Activated CD8-positive, alpha-beta T cell treated with anti-CD3 and anti-CD28 coated beads for 36 hours (primary cell): ENCODE results near the gene HORMAD2. TPM values are rescaled to one million over a fixed set of nuclear protein-coding genes. Genes with fewer than 3 reads are reported as not detected.
A peak's percentile ranks its signal among the peaks of the same experiment; 100 is the strongest.

ENCODE experiments used
- ATAC-seq: fragments of 200-7000 bp; cut with Tn5 transposase; one replicate; pipeline ENCODE4 v1.10.0; 2021; ENCODE audit warnings: mild to moderate bottlenecking, moderate library complexity
- CTCF ChIA-PET: fragments of 350-600 bp; sonication (Branson Sonifier 250); formaldehyde crosslinking; loops from one replicate; lab custom pipeline; 2021; ENCODE audit warnings: antibody characterized with exemption; lab: Charles Lee
- POLR2A ChIA-PET: fragments of 350-600 bp; sonication (Branson Sonifier 250); formaldehyde crosslinking; loops from one replicate; lab custom pipeline; 2021; ENCODE audit warnings: antibody characterized with exemption; lab: Charles Lee
- DNase-seq: peaks from one replicate; pipeline ENCODE4 v3.0.0-alpha.2; 2020
- H3K27ac Mint-ChIP-seq: one replicate; pipeline ENCODE4 v1.8.0; 2021; ENCODE audit warnings: mild to moderate bottlenecking, mixed read lengths
- H3K27me3 Mint-ChIP-seq: one replicate; pipeline ENCODE4 v1.8.0; 2021; ENCODE audit warnings: mixed read lengths
- H3K36me3 Mint-ChIP-seq: one replicate; pipeline ENCODE4 v1.8.0; 2021; ENCODE audit warnings: low read depth, mixed read lengths
- H3K4me1 Mint-ChIP-seq: one replicate; pipeline ENCODE4 v1.8.0; 2021; ENCODE audit warnings: low read depth, mixed read lengths
- H3K4me3 Mint-ChIP-seq: one replicate; pipeline ENCODE4 v1.8.0; 2021; ENCODE audit warnings: mild to moderate bottlenecking, moderate library complexity, mixed read lengths
- H3K9me3 Mint-ChIP-seq: one replicate; pipeline ENCODE4 v1.8.0; 2021; ENCODE audit warnings: mixed read lengths
- CTCF ChIP-seq: fragments of 200-600 bp; IDR thresholded peaks from one replicate; pipeline ENCODE4 v1.8.0; 2022; ENCODE audit warnings: antibody characterized with exemption, mild to moderate bottlenecking
- intact Hi-C: fragments of 100-400 bp; cut with micrococcal nuclease; formaldehyde crosslinking; loops from one replicate; pipeline ENCODE4 v1.10.0; 2022
- total RNA-seq, 2 experiments: library from RNA; stranded (reverse); gene quantifications; one replicate each; pipeline ENCODE4 v1.2.3, GENCODE V29; 2021

Gene HORMAD2
- total RNA-seq, 2 experiments from 2014 or later: not detected

GRCh38 chr22:30190574-30190973 is 110.3 kb downstream of the HORMAD2 start:
- peaks cover 1% of the 10 kb centered on the region for H3K9me3 Mint-ChIP-seq
- no peaks in the 10 kb centered on the region for H3K36me3 Mint-ChIP-seq
- peaks cover 69% of the 10 kb centered on the region for H3K4me1 Mint-ChIP-seq
- ChIA-PET CTCF (interaction anchor here (1.3 to 3.7 kb wide), 4 partner anchors 9 to 73 kb away, joined by 3 to 16 read pairs (median 4); no protein-coding TSS in a partner anchor), POLR2A (interaction anchor here (1.8 kb wide), 1 partner anchor 83 kb away, joined by 4 read pairs; no protein-coding TSS in a partner anchor)
- H3K27ac Mint-ChIP-seq: peak overlapping the region; percentile 60
- intact Hi-C loops: no loop called here
- no peak for TF ChIP-seq CTCF
- no peaks in the 10 kb centered on the region for H3K27me3 Mint-ChIP-seq
- DNase-seq (no peak), ATAC-seq (no peak)
- H3K4me3 Mint-ChIP-seq: no peak overlapping the region

GRCh38 chr22:30191040-30191701 is 110.9 kb downstream of the HORMAD2 start:
- intact Hi-C loops: no loop called here
- no peak for ATAC-seq
- no peaks in the 10 kb centered on the region for H3K36me3 Mint-ChIP-seq

GRCh38 chr22:30192427-30192826 is 112.2 kb downstream of the HORMAD2 start:
- no peaks in the 10 kb centered on the region for H3K27me3 Mint-ChIP-seq
- no peak for TF ChIP-seq CTCF

More at GRCh38 chr22:30191040-30191701, 110.9 kb downstream of the HORMAD2 start:
- no peak for TF ChIP-seq CTCF
- ChIA-PET CTCF (interaction anchor here (0.5 to 3.7 kb wide), 6 partner anchors 8 to 524 kb away, joined by 3 to 16 read pairs (median 3); no protein-coding TSS in a partner anchor), POLR2A (interaction anchor here (0.6 to 1.8 kb wide), 5 partner anchors 9 to 148 kb away, joined by 3 to 4 read pairs (median 4); no protein-coding TSS in a partner anchor)
- Mint-ChIP-seq H3K27ac (peak overlapping the region; percentile 60), H3K27me3 (no peaks in the 10 kb centered on the region), H3K4me1 (peaks cover 72% of the 10 kb centered on the region), H3K9me3 (peaks cover 1% of the 10 kb centered on the region), H3K4me3 (no peak overlapping the region)
- no peak for DNase-seq

GRCh38 chr22:30193031-30193775 is 112.9 kb downstream of the HORMAD2 start:
- Mint-ChIP-seq H3K27ac (no peak overlapping the region), H3K36me3 (no peaks in the 10 kb centered on the region), H3K27me3 (no peaks in the 10 kb centered on the region), H3K9me3 (peaks cover 1% of the 10 kb centered on the region), H3K4me1 (peaks cover 70% of the 10 kb centered on the region), H3K4me3 (no peak overlapping the region)
- DNase-seq (no peak), ATAC-seq (no peak)
- ChIA-PET CTCF (interaction anchor here (1.2 to 3.7 kb wide), 3 partner anchors 8 to 15 kb away, joined by 3 to 16 read pairs (median 3); no protein-coding TSS in a partner anchor), POLR2A (no interaction called here)
- intact Hi-C loops: no loop called here
- no peak for TF ChIP-seq CTCF

More at GRCh38 chr22:30192427-30192826, 112.2 kb downstream of the HORMAD2 start:
- intact Hi-C loops: no loop called here
- DNase-seq: no peak
- H3K4me3 Mint-ChIP-seq: no peak overlapping the region
- H3K27ac Mint-ChIP-seq: peak overlapping the region; percentile 9
- ATAC-seq: no peak
- H3K9me3 Mint-ChIP-seq: peaks cover 1% of the 10 kb centered on the region
- ChIA-PET CTCF (interaction anchor here (3.7 kb wide), 1 partner anchor 14 kb away, joined by 16 read pairs; no protein-coding TSS in a partner anchor), POLR2A (no interaction called here)
- H3K36me3 Mint-ChIP-seq: no peaks in the 10 kb centered on the region
- H3K4me1 Mint-ChIP-seq: peaks cover 72% of the 10 kb centered on the region
